SJSA1 (cell line): ENCODE results near the gene TUBGCP2. TPM values are rescaled to one million over a fixed set of nuclear protein-coding genes. Genes with fewer than 3 reads are reported as not detected.

Experiments
- DNase-seq, 2 experiments: peaks; one replicate each; pipeline ENCODE4 v3.0.0-alpha.2; 2015 to 2020; ENCODE audit warnings: low spot score in 2 of 2, low read depth in 1 of 2
- H3K27ac ChIP-seq: fragments of 250-450 bp; sonication (Bioruptor Pico); 2 replicates; pipeline ENCODE4 v1.5.1; 2020; ENCODE audit warnings: mild to moderate bottlenecking, moderate library complexity
- H3K27me3 ChIP-seq: fragments of 250-450 bp; sonication (Bioruptor Pico); replicated peaks from 2 replicates; pipeline ENCODE4 v1.5.1; 2020; ENCODE audit warnings: mild to moderate bottlenecking, moderate library complexity
- H3K36me3 ChIP-seq: fragments of 250-450 bp; sonication (Bioruptor Pico); 2 replicates; pipeline ENCODE4 v1.5.1; 2020; ENCODE audit warnings: mild to moderate bottlenecking
- H3K4me1 ChIP-seq: fragments of 250-450 bp; sonication (Bioruptor Pico); replicated peaks from 2 replicates; pipeline ENCODE4 v1.6.1; 2021; ENCODE audit warnings: mild to moderate bottlenecking
- H3K4me3 ChIP-seq: fragments of 250-450 bp; sonication (Bioruptor Pico); 2 replicates; pipeline ENCODE4 v1.5.1; 2020; ENCODE audit warnings: mild to moderate bottlenecking
- H3K9me3 ChIP-seq: fragments of 250-450 bp; sonication (Bioruptor Pico); replicated peaks from 2 replicates; pipeline ENCODE4 v1.5.1; 2020; ENCODE audit warnings: mild to moderate bottlenecking
- total RNA-seq: library from RNA; depleted of rRNA; stranded (reverse); fragments of >200 nt; shearing (Covaris generic); gene quantifications from 2 replicates; pipeline ENCODE4 v1.2.3, GENCODE V29; 2014

The TUBGCP2 gene
- total RNA-seq, 1 experiment from 2014 or later, result 74.3 TPM

DNA sequence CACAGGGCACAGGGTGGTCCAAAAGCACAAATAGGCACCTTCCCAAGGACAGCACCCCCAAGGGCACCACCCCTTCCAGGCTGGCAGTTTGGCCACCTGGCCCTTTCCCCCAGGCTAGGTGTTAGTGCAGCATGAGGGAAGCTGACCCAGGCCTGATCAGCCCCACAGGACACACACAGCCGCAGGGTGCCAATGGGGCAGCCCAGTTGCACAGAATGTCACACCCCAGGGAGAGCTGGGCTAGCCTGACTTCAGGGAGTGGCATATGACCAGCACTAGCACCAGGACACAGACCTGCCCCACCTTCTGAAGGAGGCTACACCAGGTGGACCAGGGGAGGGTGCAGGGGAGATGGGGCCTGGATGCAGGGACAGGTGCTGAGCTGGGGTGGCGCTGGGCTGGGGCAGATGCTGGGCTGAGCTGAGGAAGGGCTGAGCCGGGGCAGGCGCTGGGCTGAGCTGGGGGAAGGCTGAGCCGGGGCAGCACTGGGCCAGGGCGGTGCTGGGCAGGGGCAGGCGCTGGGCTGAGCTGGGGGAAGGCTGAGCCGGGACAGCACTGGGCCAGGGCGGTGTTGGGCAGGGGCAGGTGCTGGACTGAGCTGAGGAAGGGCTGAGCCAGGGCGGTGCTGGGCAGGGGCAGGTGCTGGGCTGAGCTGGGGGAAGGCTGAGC lies 28.1 kb downstream of the TUBGCP2 start:
- no peak for DNase-seq
- H3K4me1 ChIP-seq, result no peaks in the 10 kb centered on the region
- no peaks in the 10 kb centered on the region for H3K9me3 ChIP-seq
- H3K4me3 ChIP-seq, result no peak overlapping the region
- peaks cover 15% of the 10 kb centered on the region for H3K27me3 ChIP-seq
- peaks cover 55% of the 10 kb centered on the region for H3K36me3 ChIP-seq
- no peak overlapping the region for H3K27ac ChIP-seq

DNA sequence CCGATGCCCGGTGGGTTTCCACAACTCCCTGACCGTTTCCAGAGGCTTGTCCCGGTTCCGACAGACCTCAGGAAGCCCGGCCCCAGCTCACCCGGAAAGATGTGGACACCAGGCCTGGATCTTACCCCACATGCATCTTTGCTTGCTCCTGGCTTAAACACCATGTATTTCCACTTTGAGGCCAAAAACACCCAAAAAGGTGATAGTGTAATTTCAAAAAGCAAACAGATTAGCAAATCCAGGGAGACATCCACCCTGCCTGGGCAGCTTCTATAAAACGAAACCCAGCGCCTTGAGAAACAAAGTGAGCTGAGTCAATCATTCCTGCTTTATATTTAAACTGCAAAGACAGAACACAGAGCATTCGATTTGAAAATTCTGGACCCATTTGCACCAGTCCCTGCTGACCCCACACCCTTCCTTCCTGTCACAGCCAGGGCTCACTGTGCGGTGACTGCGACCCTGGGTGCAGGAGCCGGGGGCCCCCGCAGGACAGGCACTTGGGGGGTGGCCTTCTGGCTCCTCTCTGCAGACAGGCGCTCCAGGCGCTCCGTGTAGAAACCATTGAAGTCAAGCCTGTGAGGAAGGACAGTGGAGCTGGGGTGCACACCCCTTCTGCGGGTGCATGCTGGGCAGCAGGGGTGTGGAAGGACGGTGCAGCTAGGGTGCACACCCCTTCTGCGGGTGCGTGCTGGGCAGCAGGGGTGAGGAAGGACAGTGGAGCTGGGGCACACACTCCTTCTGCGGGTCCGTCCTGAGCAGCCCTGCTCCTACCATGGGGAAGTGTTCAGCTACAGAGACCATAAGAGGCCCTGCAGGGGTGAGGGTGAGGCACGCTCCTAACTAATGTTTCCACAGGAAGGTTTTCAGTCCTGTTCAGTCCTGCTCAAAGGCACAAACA lies 29.1 kb downstream of the TUBGCP2 start:
- no peaks in the 10 kb centered on the region for H3K9me3 ChIP-seq

GRCh38 chr10:133278577-133279265 lies 30.0 kb downstream of the TUBGCP2 start:
- Histone ChIP-seq H3K27ac (no peak overlapping the region), H3K9me3 (no peaks in the 10 kb centered on the region), H3K4me3 (no peak overlapping the region), H3K27me3 (peaks cover 17% of the 10 kb centered on the region), H3K4me1 (no peaks in the 10 kb centered on the region), H3K36me3 (peaks cover 37% of the 10 kb centered on the region)
- DNase-seq, result no peak

More for the DNA sequence above, 29.1 kb downstream of the TUBGCP2 start:
- H3K27ac ChIP-seq, result no peak overlapping the region
- peaks cover 17% of the 10 kb centered on the region for H3K27me3 ChIP-seq
- H3K36me3 ChIP-seq, result peaks cover 45% of the 10 kb centered on the region
- no peaks in the 10 kb centered on the region for H3K4me1 ChIP-seq
- no peak overlapping the region for H3K4me3 ChIP-seq
- DNase-seq, result no peak

DNA sequence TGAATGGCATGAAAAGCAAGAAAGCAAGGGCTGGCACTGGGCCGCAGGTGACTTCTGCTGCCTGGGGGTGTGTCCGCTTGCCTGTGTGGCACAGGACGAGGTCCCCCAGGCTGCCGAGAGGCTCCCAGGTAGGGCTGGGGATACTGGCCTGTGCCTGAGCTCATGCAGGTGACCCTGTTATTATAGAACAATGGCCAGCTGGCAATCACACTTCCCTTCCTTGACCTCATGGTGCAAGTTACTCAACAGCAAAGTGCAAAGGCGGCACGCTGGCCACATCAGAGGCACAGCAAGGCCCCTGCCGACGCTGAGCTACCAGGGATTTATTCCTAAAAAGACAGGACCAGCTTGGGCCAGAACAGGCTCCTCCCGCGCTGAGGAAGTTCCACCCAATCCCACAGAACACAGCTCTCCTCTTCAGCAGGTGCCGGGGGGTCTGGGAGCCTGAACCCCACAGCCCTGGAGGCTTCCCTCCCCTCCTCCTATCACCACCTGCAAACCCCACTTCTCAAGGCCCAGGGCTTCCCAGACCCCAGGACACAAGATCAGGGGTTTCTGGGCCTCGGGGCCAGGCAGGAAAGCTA lies 30.6 kb downstream of the TUBGCP2 start:
- Histone ChIP-seq H3K27ac (no peak overlapping the region), H3K4me1 (no peaks in the 10 kb centered on the region), H3K27me3 (peaks cover 17% of the 10 kb centered on the region), H3K9me3 (no peaks in the 10 kb centered on the region), H3K36me3 (peaks cover 32% of the 10 kb centered on the region), H3K4me3 (no peak overlapping the region)
- no peak for DNase-seq

- no peak overlapping the region for H3K4me3 ChIP-seq
- peaks cover 26% of the 10 kb centered on the region for H3K36me3 ChIP-seq
- H3K27me3 ChIP-seq, result peaks cover 17% of the 10 kb centered on the region
- no peaks in the 10 kb centered on the region for H3K9me3 ChIP-seq
- no peaks in the 10 kb centered on the region for H3K4me1 ChIP-seq
- DNase-seq, result no peak
- H3K27ac ChIP-seq, result no peak overlapping the region
Measured at GRCh38 chr10:133277277-133277992, 31.2 kb downstream of the TUBGCP2 start.

GRCh38 chr10:133276435-133277201 lies 32.1 kb downstream of the TUBGCP2 start, which contains the start of gene ADAM8:
TSS of gene ADAM8 (minus strand) at chr10:133276868. CDS start at chr10:133276817, 51 bp downstream.
- Histone ChIP-seq H3K4me3 (no peak within 1 kb of the TSS), H3K36me3 (peaks cover 18% of the 10 kb centered on the region), H3K27me3 (peaks cover 17% of the 10 kb centered on the region), H3K4me1 (no peaks in the 10 kb centered on the region), H3K9me3 (no peaks in the 10 kb centered on the region), H3K27ac (no peak within 1 kb of the TSS)
- no peak for DNase-seq

DNA sequence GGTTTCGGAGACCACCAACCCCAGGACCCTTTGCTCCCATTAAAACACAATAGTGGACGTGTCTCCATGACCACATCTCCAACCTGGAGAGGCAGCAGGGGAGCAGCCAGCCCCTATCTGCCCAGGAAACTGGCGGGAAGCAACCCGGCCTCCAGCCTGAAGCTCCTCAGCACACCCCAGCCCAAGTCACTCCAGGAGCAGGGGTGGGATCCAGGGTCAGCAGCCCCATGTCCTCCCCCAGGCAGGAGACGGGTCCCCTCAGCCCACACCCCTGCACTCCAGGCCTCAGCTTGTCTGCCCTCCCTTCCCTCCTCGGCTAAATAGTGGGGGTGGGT lies 32.6 kb downstream of the TUBGCP2 start:
- no peak for DNase-seq
- no peaks in the 10 kb centered on the region for H3K9me3 ChIP-seq

DNA sequence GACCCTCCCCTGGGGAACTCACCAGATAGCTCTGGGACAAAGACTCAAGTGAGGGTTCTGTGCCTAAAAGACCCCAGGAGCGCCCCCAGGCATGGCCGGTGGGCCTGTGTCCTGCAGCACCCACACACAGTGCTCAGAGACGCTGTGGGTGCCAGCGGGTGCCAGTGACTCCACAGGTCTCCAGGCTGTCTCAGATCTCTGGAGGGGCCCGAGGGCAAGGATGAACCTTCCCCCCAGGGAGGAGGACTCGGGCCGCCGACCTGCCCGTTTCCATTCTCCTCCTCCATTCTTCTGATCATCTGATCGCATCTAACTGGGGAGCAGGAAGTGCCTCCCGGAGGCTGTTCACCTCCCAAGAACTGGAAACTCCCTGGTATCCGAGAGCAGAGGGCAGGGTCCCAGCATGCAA lies 33.0 kb downstream of the TUBGCP2 start:
- Histone ChIP-seq H3K27me3 (peaks cover 17% of the 10 kb centered on the region), H3K36me3 (peaks cover 13% of the 10 kb centered on the region), H3K9me3 (no peaks in the 10 kb centered on the region), H3K27ac (no peak overlapping the region), H3K4me3 (no peak overlapping the region), H3K4me1 (no peaks in the 10 kb centered on the region)
- DNase-seq, result no peak

More for the DNA sequence above, 32.6 kb downstream of the TUBGCP2 start:
- H3K4me3 ChIP-seq, result no peak overlapping the region
- H3K27ac ChIP-seq, result no peak overlapping the region
- H3K27me3 ChIP-seq, result peaks cover 17% of the 10 kb centered on the region
- no peaks in the 10 kb centered on the region for H3K4me1 ChIP-seq
- H3K36me3 ChIP-seq, result peaks cover 13% of the 10 kb centered on the region

GRCh38 chr10:133274751-133275683 lies 33.7 kb downstream of the TUBGCP2 start:
- no peaks in the 10 kb centered on the region for H3K4me1 ChIP-seq

GRCh38 chr10:133273534-133274143 lies 35.0 kb downstream of the TUBGCP2 start:
- Histone ChIP-seq H3K36me3 (peaks cover 2% of the 10 kb centered on the region), H3K4me3 (no peak overlapping the region), H3K4me1 (no peaks in the 10 kb centered on the region), H3K27me3 (peaks cover 17% of the 10 kb centered on the region), H3K27ac (no peak overlapping the region), H3K9me3 (no peaks in the 10 kb centered on the region)
- DNase-seq, result no peak

More at GRCh38 chr10:133274751-133275683, 33.7 kb downstream of the TUBGCP2 start:
- DNase-seq, result no peak
- Histone ChIP-seq H3K27ac (no peak overlapping the region), H3K27me3 (peaks cover 17% of the 10 kb centered on the region), H3K9me3 (no peaks in the 10 kb centered on the region), H3K36me3 (peaks cover 13% of the 10 kb centered on the region), H3K4me3 (no peak overlapping the region)

DNA sequence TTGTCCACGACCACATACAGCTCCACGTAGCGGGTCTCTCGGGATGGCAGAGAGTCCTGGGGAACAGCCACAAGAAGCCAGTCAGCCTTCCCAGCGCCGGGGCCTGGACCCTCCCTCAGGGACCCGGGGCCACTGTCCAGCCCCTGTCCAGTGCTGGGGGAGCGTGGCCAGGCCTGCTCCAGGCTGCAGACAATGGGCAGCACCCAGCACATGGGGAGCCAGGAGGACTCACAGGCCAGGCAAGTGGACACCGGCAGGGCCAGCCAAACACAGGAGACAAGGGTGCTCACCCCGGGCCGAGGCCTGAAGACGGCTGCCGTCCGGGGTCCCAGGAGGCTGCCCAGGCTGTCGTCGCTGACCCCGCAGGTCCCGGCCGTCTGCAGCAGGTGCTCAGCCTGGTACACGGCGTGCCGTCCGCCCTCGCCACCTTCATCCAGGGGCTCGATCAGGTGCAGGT lies 35.7 kb downstream of the TUBGCP2 start:
- H3K36me3 ChIP-seq, result no peaks in the 10 kb centered on the region
- peaks cover 17% of the 10 kb centered on the region for H3K27me3 ChIP-seq
- no peaks in the 10 kb centered on the region for H3K4me1 ChIP-seq
- no peaks in the 10 kb centered on the region for H3K9me3 ChIP-seq
- no peak for DNase-seq
- H3K27ac ChIP-seq, result no peak overlapping the region
- H3K4me3 ChIP-seq, result no peak overlapping the region
